ENCODE results near the gene TMSB4Y. TPM values are rescaled to one million over a fixed set of nuclear protein-coding genes. Genes with fewer than 3 reads are reported as not detected.

The TMSB4Y gene
- total RNA-seq, 1 experiment from 2014 or later, result not detected

DNA sequence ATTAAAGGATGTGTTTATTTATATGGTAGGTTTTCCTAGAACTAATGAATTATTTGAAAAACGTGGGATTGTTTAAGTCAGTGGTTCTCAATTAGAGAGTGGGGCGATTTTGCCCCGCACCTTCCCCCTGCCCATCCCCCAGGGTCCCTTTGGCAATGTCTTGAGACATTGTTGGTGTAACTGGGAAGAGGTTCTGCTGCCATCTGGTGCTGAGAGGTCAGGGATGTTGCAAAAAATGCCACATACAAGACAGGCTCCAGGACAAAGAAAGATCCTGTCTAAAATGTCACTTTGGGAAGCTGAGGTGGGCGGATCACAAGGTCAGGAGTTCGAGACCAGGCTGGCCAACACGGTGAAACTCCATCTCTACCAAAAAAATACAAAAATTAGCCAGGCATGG, 25.8 kb downstream of the TMSB4Y start:
- no peaks in the 10 kb centered on the region for H3K27me3 Mint-ChIP-seq (ENCODE audit: insufficient read depth, unreplicated experiment)
- DNase-seq (ENCODE audit: unreplicated experiment), result no peak

GRCh38 chrY:13738618-13739017, 34.9 kb downstream of the TMSB4Y start:
- no peaks in the 10 kb centered on the region for H3K27me3 Mint-ChIP-seq (ENCODE audit: insufficient read depth, unreplicated experiment)
- no peak for TF ChIP-seq CTCF (IDR thresholded peaks at IDR 0.05; ENCODE audit: unreplicated experiment)
- intact Hi-C loops (cut with micrococcal nuclease), result no loop called here
- H3K9me3 Mint-ChIP-seq (ENCODE audit: unreplicated experiment), result no peaks in the 10 kb centered on the region
- POLR2A ChIA-PET, result no interaction called here
- no peak for DNase-seq (ENCODE audit: unreplicated experiment)
- H3K36me3 Mint-ChIP-seq (ENCODE audit: insufficient read depth, unreplicated experiment), result no peaks in the 10 kb centered on the region
- CTCF ChIA-PET, result no interaction called here
- H3K4me1 Mint-ChIP-seq (ENCODE audit: insufficient read depth, unreplicated experiment), result no peaks in the 10 kb centered on the region
- no peak overlapping the region for H3K4me3 Mint-ChIP-seq (ENCODE audit: unreplicated experiment)
- no peak overlapping the region for H3K27ac Mint-ChIP-seq (ENCODE audit: low read depth, unreplicated experiment)
- no TSS peak for BruUV-seq (replicated peaks)

More for the DNA sequence above, 25.8 kb downstream of the TMSB4Y start:
- intact Hi-C loops (cut with micrococcal nuclease), result no loop called here
- Mint-ChIP-seq H3K27ac (ENCODE audit: low read depth, unreplicated experiment) (no peak overlapping the region), H3K4me3 (ENCODE audit: unreplicated experiment) (no peak overlapping the region), H3K4me1 (ENCODE audit: insufficient read depth, unreplicated experiment) (no peaks in the 10 kb centered on the region), H3K9me3 (ENCODE audit: unreplicated experiment) (no peaks in the 10 kb centered on the region), H3K36me3 (ENCODE audit: insufficient read depth, unreplicated experiment) (no peaks in the 10 kb centered on the region)
- no peak for TF ChIP-seq CTCF (IDR thresholded peaks at IDR 0.05; ENCODE audit: unreplicated experiment)
- CTCF ChIA-PET, result no interaction called here
- BruUV-seq (replicated peaks), result no TSS peak
- POLR2A ChIA-PET, result no interaction called here

GRCh38 chrY:13751289-13752071, 47.8 kb downstream of the TMSB4Y start:
- no peak overlapping the region for H3K27ac Mint-ChIP-seq (ENCODE audit: low read depth, unreplicated experiment)
- ChIA-PET POLR2A (no interaction called here), CTCF (no interaction called here)
- no peak for DNase-seq (ENCODE audit: unreplicated experiment)
- no TSS peak for BruUV-seq (replicated peaks)
- no peaks in the 10 kb centered on the region for H3K4me1 Mint-ChIP-seq (ENCODE audit: insufficient read depth, unreplicated experiment)
- no peak overlapping the region for H3K4me3 Mint-ChIP-seq (ENCODE audit: unreplicated experiment)
- H3K9me3 Mint-ChIP-seq (ENCODE audit: unreplicated experiment), result no peaks in the 10 kb centered on the region
- no peaks in the 10 kb centered on the region for H3K27me3 Mint-ChIP-seq (ENCODE audit: insufficient read depth, unreplicated experiment)
- TF ChIP-seq CTCF (IDR thresholded peaks at IDR 0.05; ENCODE audit: unreplicated experiment), result no peak
- H3K36me3 Mint-ChIP-seq (ENCODE audit: insufficient read depth, unreplicated experiment), result no peaks in the 10 kb centered on the region
- intact Hi-C loops (cut with micrococcal nuclease), result no loop called here

DNA sequence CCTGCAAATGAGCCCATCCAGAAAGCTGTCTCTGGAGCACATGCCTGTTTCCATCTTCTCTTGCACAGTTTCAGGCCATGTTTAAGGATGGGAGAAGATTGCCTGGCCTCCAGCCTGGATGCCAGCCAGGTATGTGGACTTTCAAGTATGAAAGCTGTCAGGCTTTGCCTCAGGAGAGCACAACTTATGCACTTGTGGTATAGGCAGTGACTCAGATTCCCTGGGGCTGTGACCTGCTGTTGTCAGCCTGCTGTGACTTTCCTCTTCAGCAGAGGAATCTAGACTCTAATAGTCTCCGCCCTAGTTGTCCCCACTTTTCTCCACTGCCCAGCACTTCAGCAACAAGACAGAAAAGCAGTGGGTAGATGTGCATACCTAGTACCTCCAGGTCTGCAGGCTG, 51.0 kb downstream of the TMSB4Y start:
- H3K4me3 Mint-ChIP-seq (ENCODE audit: unreplicated experiment), result no peak overlapping the region
- CTCF ChIA-PET, result no interaction called here
- intact Hi-C loops (cut with micrococcal nuclease), result no loop called here

More for the DNA sequence above, 51.0 kb downstream of the TMSB4Y start:
- POLR2A ChIA-PET, result no interaction called here
- no peak for DNase-seq (ENCODE audit: unreplicated experiment)
- H3K27me3 Mint-ChIP-seq (ENCODE audit: insufficient read depth, unreplicated experiment), result no peaks in the 10 kb centered on the region
- H3K9me3 Mint-ChIP-seq (ENCODE audit: unreplicated experiment), result no peaks in the 10 kb centered on the region
- no peaks in the 10 kb centered on the region for H3K4me1 Mint-ChIP-seq (ENCODE audit: insufficient read depth, unreplicated experiment)
- no peaks in the 10 kb centered on the region for H3K36me3 Mint-ChIP-seq (ENCODE audit: insufficient read depth, unreplicated experiment)
- no peak overlapping the region for H3K27ac Mint-ChIP-seq (ENCODE audit: low read depth, unreplicated experiment)
- BruUV-seq (replicated peaks), result no TSS peak
- TF ChIP-seq CTCF (IDR thresholded peaks at IDR 0.05; ENCODE audit: unreplicated experiment), result no peak

Other genes starting within 250 kb of the TMSB4Y start
- gene UTY, start 223.9 kb upstream of the TMSB4Y start, total RNA-seq (2022), result not detected in 2 replicates

Data from MCF 10A (cell line).